UCSD-AML1 (cell line): ENCODE measurements around the gene CAMTA1.

Source experiments
- DNase-seq: peaks from one replicate; lab custom pipeline; 2025; ENCODE audit not compliant: unreplicated experiment; lab: John Stamatoyannopoulos, UW

CAMTA1 gene

GRCh38 chr1:7572654-7573152, 787.4 kb downstream of the CAMTA1 start:
- DNase-seq = no peak

- no peak for DNase-seq
These were observed 788.2 kb downstream of the CAMTA1 start for GRCh38 chr1:7573481-7573880.

- DNase-seq = no peak
These were observed 789.1 kb downstream of the CAMTA1 start for GRCh38 chr1:7574121-7575040.

- no peak for DNase-seq
These were observed 789.8 kb downstream of the CAMTA1 start for GRCh38 chr1:7575041-7575400.

- peak; percentile 17 for DNase-seq
These were observed 791.8 kb downstream of the CAMTA1 start for GRCh38 chr1:7576946-7577657.

GRCh38 chr1:7578206-7578605, 793.0 kb downstream of the CAMTA1 start:
- DNase-seq = no peak

GRCh38 chr1:7579016-7579415, 793.8 kb downstream of the CAMTA1 start:
- DNase-seq = no peak

GRCh38 chr1:7579831-7580804, 794.9 kb downstream of the CAMTA1 start:
- DNase-seq = no peak

GRCh38 chr1:7580923-7581753, 795.9 kb downstream of the CAMTA1 start:
- no peak for DNase-seq

GRCh38 chr1:7581754-7582459, 796.7 kb downstream of the CAMTA1 start:
- DNase-seq = no peak

GRCh38 chr1:7582460-7582972, 797.3 kb downstream of the CAMTA1 start:
- no peak for DNase-seq

- DNase-seq = no peak
These were observed 798.2 kb downstream of the CAMTA1 start for GRCh38 chr1:7583291-7584096.

- DNase-seq = no peak
These were observed 798.9 kb downstream of the CAMTA1 start for GRCh38 chr1:7584157-7584556.

- DNase-seq = no peak
These were observed 799.4 kb downstream of the CAMTA1 start for GRCh38 chr1:7584643-7585042.

- no peak for DNase-seq
These were observed 800.1 kb downstream of the CAMTA1 start for GRCh38 chr1:7585216-7585907.

- DNase-seq = no peak
These were observed 801.0 kb downstream of the CAMTA1 start for GRCh38 chr1:7586031-7586941.
